K562 (cell line): Measurements from ENCODE around the gene BMPER. TPM values are rescaled to one million over a fixed set of nuclear protein-coding genes. Genes with fewer than 3 reads are reported as not detected.

Source experiments
- ATAC-seq: fragments of 200-7000 bp; cut with Tn5 transposase; 3 replicates; pipeline ENCODE4 v1.9.1; 2020; ENCODE audit warnings: moderate library complexity
- BruUV-seq: library from RNA; stranded (reverse); fragments of 400-500 nt; replicated peaks from 2 replicates; lab custom pipeline; 2021; lab: Mats Ljungman, UMichigan
- CTCF ChIA-PET: fragments of 300-600 bp; formaldehyde crosslinking; extraction: SDS; loops from one replicate; lab custom pipeline; 2021; ENCODE audit warnings: low intra/inter-chr PET ratio; lab: Yijun Ruan, JAX
- POLR2A ChIA-PET: fragments of 300-600, 350-650 bp; sonication (Branson Sonifier 250); formaldehyde crosslinking; extraction: SDS; loops from one replicate; lab custom pipeline; 2021; ENCODE audit warnings: antibody characterized with exemption, inconsistent platforms; lab: Yijun Ruan, JAX
- DNase-seq, 4 experiments: peaks; one replicate each; pipeline versions ENCODE4 v3.0.0 to v3.0.0-alpha.2; 2011 to 2018; ENCODE audit warnings: low spot score in 3 of 4, mixed read lengths in 3 of 4; ENCODE audit errors: extremely low read depth in 1 of 4
- FAIRE-seq: peaks from 2 replicates; lab custom pipeline; 2011; peaks lifted over from hg19 to GRCh38; lab: Jason Lieb, UNC
- H2AFZ ChIP-seq: 2 replicates; pipeline ENCODE4 v1.6.0; 2011; ENCODE audit warnings: low read depth, low read length, control low read depth, inconsistent platforms
- H3K27ac ChIP-seq: fragments of 200-600 bp; 3 replicates; pipeline ENCODE4 v1.8.0; 2011; ENCODE audit warnings: low read depth, mild to moderate bottlenecking, control low read depth, inconsistent platforms, low read length, moderate library complexity, mixed read lengths; ENCODE audit errors: extremely low read depth
- H3K27me3 ChIP-seq, 2 experiments: fragments of 300-600 bp in 1 of 2; 2 replicates in 1 of 2; 3 replicates in 1 of 2; pipeline versions ENCODE4 v1.6.0 to v1.8.0; 2011; ENCODE audit warnings: inconsistent platforms in 2 of 2, low read length in 2 of 2, mild to moderate bottlenecking in 1 of 2, mixed read lengths in 1 of 2, moderate library complexity in 1 of 2; ENCODE audit not compliant: control insufficient read depth in 2 of 2, insufficient read depth in 2 of 2
- H3K36me3 ChIP-seq: fragments of 300-600 bp; 3 replicates; pipeline ENCODE4 v1.8.0; 2011; ENCODE audit warnings: mild to moderate bottlenecking, low read length, inconsistent platforms; ENCODE audit not compliant: control insufficient read depth, insufficient read depth
- H3K4me1 ChIP-seq, 2 experiments: fragments of 200-600 bp in 1 of 2; replicated peaks in 1 of 2; 2 replicates in 1 of 2; 3 replicates in 1 of 2; pipeline versions ENCODE4 v1.5.1 to v1.8.0; 2011; ENCODE audit warnings: inconsistent platforms in 2 of 2, low read length in 2 of 2, mild to moderate bottlenecking in 1 of 2, mixed read lengths in 1 of 2, moderate library complexity in 1 of 2; ENCODE audit not compliant: control insufficient read depth in 2 of 2, insufficient read depth in 2 of 2
- H3K4me2 ChIP-seq: 2 replicates; pipeline ENCODE4 v1.6.1; 2011; ENCODE audit warnings: low read length, control low read depth, inconsistent platforms, mixed read lengths; ENCODE audit not compliant: insufficient read depth
- H3K4me3 ChIP-seq: fragments of 200-600 bp; sonication (generic), shearing (Covaris generic); 2 replicates; pipeline ENCODE4 v1.5.1; 2016; ENCODE audit warnings: control low read depth, inconsistent platforms
- H3K79me2 ChIP-seq: fragments of 200-600 bp; 3 replicates; pipeline ENCODE4 v1.8.0; 2011; ENCODE audit warnings: low read length, inconsistent platforms; ENCODE audit not compliant: control insufficient read depth, insufficient read depth
- H3K9ac ChIP-seq, 2 experiments: 2 replicates each; pipeline versions ENCODE4 v1.6.0 to v1.6.1; 2011; ENCODE audit warnings: low read depth in 2 of 2, low read length in 2 of 2, control low read depth in 1 of 2, inconsistent platforms in 1 of 2, mild to moderate bottlenecking in 1 of 2, mixed read lengths in 1 of 2; ENCODE audit not compliant: insufficient read depth in 1 of 2
- H3K9me1 ChIP-seq: one replicate; pipeline ENCODE4 v1.6.0; 2011; ENCODE audit warnings: inconsistent platforms, mild to moderate bottlenecking, low read length, moderate library complexity; ENCODE audit not compliant: control insufficient read depth, insufficient read depth
- H3K9me3 ChIP-seq: replicated peaks from 2 replicates; pipeline ENCODE4 v1.5.1; 2011; ENCODE audit warnings: low read depth, low read length, inconsistent platforms; ENCODE audit not compliant: control insufficient read depth, insufficient read depth
- H4K20me1 ChIP-seq: replicated peaks from 2 replicates; pipeline ENCODE4 v1.6.1; 2011; ENCODE audit warnings: low read length, inconsistent platforms, mixed read lengths; ENCODE audit not compliant: control insufficient read depth, insufficient read depth
- ARID4B ChIP-seq: sonication (generic); formaldehyde crosslinking; IDR thresholded peaks from 2 replicates; pipeline ENCODE4 v1.8.0; 2022; ENCODE audit warnings: mild to moderate bottlenecking, missing genetic modification reagents
- CBFA2T2 ChIP-seq: fragments of 450-650 bp; conservative IDR thresholded peaks from 2 replicates; pipeline ENCODE4 v1.6.1; 2017; ENCODE audit warnings: mild to moderate bottlenecking
- FOXP1 ChIP-seq: sonication (generic); formaldehyde crosslinking; IDR thresholded peaks from 2 replicates; pipeline ENCODE4 v1.8.0; 2022; ENCODE audit warnings: mild to moderate bottlenecking, missing genetic modification reagents
- GATAD2A ChIP-seq: fragments of 450-650 bp; IDR thresholded peaks from 2 replicates; pipeline ENCODE4 v1.6.1; 2017
- GTF2B ChIP-seq: IDR thresholded peaks from 2 replicates; pipeline ENCODE4 v1.6.1; 2011; ENCODE audit not compliant: insufficient read length; ENCODE audit errors: extremely low read depth
- HMG20B ChIP-seq: fragments of 250-450 bp; sonication (Bioruptor Pico); IDR thresholded peaks from 2 replicates; pipeline ENCODE4 v1.5.0; 2021; ENCODE audit warnings: mild to moderate bottlenecking
- KAT2B ChIP-seq: IDR thresholded peaks from one replicate; pipeline ENCODE4 v1.6.1; 2012; ENCODE audit warnings: low read depth, mild to moderate bottlenecking, control low read depth, inconsistent platforms, low read length, moderate library complexity
- L3MBTL2 ChIP-seq: fragments of 450-650 bp; IDR thresholded peaks from 2 replicates; pipeline ENCODE4 v1.6.1; 2016; ENCODE audit warnings: mild to moderate bottlenecking, moderate library complexity
- NCOA4 ChIP-seq: fragments of 450-650 bp; IDR thresholded peaks from 2 replicates; pipeline ENCODE4 v1.6.1; 2018; ENCODE audit warnings: mild to moderate bottlenecking; ENCODE audit not compliant: partially characterized antibody
- SMAD4 ChIP-seq: fragments of 250-450 bp; sonication (Bioruptor Pico); conservative IDR thresholded peaks from 2 replicates; pipeline ENCODE4 v1.8.0; 2021; ENCODE audit warnings: inconsistent platforms, mild to moderate bottlenecking, moderate library complexity
- SRSF3 ChIP-seq: fragments of 200-400 bp; formaldehyde crosslinking; IDR thresholded peaks from 2 replicates; pipeline ENCODE4 v1.6.1; 2016; ENCODE audit warnings: mild to moderate bottlenecking, low read length, moderate library complexity; ENCODE audit not compliant: insufficient read depth
- TEAD1 ChIP-seq, 2 experiments: fragments of 450-650 bp in 1 of 2; sonication (generic) in 1 of 2; formaldehyde crosslinking; IDR thresholded peaks; 2 replicates each; pipeline versions ENCODE4 v1.4.0 to v1.8.0; 2020 to 2022; ENCODE audit warnings: mild to moderate bottlenecking in 2 of 2, missing genetic modification reagents in 1 of 2
- TEAD4 ChIP-seq, 2 experiments: sonication (generic) in 1 of 2; formaldehyde crosslinking in 1 of 2; IDR thresholded peaks; 2 replicates each; pipeline versions ENCODE4 v1.6.1 to v1.8.0; 2012 to 2022; ENCODE audit warnings: borderline replicate concordance in 1 of 2, inconsistent platforms in 1 of 2, low read length in 1 of 2, mild to moderate bottlenecking in 1 of 2, missing genetic modification reagents in 1 of 2
- TGIF2 ChIP-seq: sonication (generic); formaldehyde crosslinking; IDR thresholded peaks from 2 replicates; pipeline ENCODE4 v1.8.1; 2022; ENCODE audit warnings: mild to moderate bottlenecking, missing genetic modification reagents, moderate library complexity
- ZBTB7A ChIP-seq: IDR thresholded peaks from 2 replicates; pipeline ENCODE4 v1.6.1; 2011; ENCODE audit warnings: low read depth, mild to moderate bottlenecking, low read length, moderate library complexity, borderline replicate concordance; ENCODE audit not compliant: control insufficient read depth
- ZFPM2 ChIP-seq: fragments of 250-450 bp; sonication (Bioruptor Pico); IDR thresholded peaks from 2 replicates; pipeline ENCODE4 v1.5.1; 2022; ENCODE audit warnings: mild to moderate bottlenecking
- ZNF217 ChIP-seq: sonication (generic); formaldehyde crosslinking; IDR thresholded peaks from 2 replicates; pipeline ENCODE4 v1.8.0; 2022; ENCODE audit warnings: mild to moderate bottlenecking, missing genetic modification reagents
- ZNF274 ChIP-seq: IDR thresholded peaks from 2 replicates; pipeline ENCODE4 v1.6.1; 2011; ENCODE audit warnings: low read depth, mild to moderate bottlenecking, low read length, moderate library complexity, borderline replicate concordance
- WGBS: fragments of 100-300 bp; shearing (Covaris generic); methylation state at CpG from one replicate; pipeline ENCODE4 v1.1.6; 2016; ENCODE audit warnings: low coverage, mixed read lengths; ENCODE audit not compliant: insufficient coverage; ENCODE audit errors: missing lambda C conversion rate; 5-methylcytosine and 5-hydroxymethylcytosine counted together
- in situ Hi-C: fragments of 300-500 bp; cut with MboI; formaldehyde crosslinking; loops from 4 replicates; pipeline ENCODE4 v1.15.0; 2018; ENCODE audit warnings: inconsistent platforms, mixed read lengths
- intact Hi-C: fragments of 100-400 bp; cut with micrococcal nuclease; formaldehyde crosslinking; loops from 2 replicates; pipeline ENCODE4 v1.14.2; 2022
- polyA plus RNA-seq, 8 experiments: library from polyadenylated mRNA; depleted of rRNA in 4 of 8; stranded (reverse) in 5 of 8; unstranded in 3 of 8; fragments of >200 nt; fragmentation: Nextera tagmentation in 2 of 8; fragmentation: Illumina TruSeq in 1 of 8; extraction: Ambion mirVana in 2 of 8; extraction: Trizol in 1 of 8; gene quantifications; 2 replicates each; pipeline versions ENCODE4 v1.2.1 to v1.2.3, GENCODE V29; 2011 to 2014; ENCODE audit warnings: inconsistent platforms in 1 of 8, missing spikeins in 1 of 8
- total RNA-seq, 7 experiments: library from RNA; depleted of rRNA in 6 of 7; stranded (reverse); fragments of >200 nt in 6 of 7; fragmentation: Illumina TruSeq in 2 of 7; extraction: Trizol in 2 of 7; gene quantifications; 2 replicates each; pipeline versions ENCODE4 v1.2.1 to v1.2.3, GENCODE V29; 2011 to 2021; ENCODE audit warnings: low replicate concordance in 1 of 7

BMPER gene
- total and polyA plus RNA-seq, 9 of the 15 experiments (the other 6 are each of a cell fraction or from before 2014, with no cell fraction given), result not detected

- in situ Hi-C loops, result no loop called here
- H3K27ac ChIP-seq, result no peak overlapping the region
- no peaks in the 10 kb centered on the region for H3K9me1 ChIP-seq
- H3K4me2 ChIP-seq, result peak overlapping the region; percentile 28; the same call in 1 of the 2 replicates
- no peaks in the 10 kb centered on the region for H4K20me1 ChIP-seq
- H3K36me3 ChIP-seq, result no peaks in the 10 kb centered on the region
- no peaks in the 10 kb centered on the region for H3K27me3 ChIP-seq
- ATAC-seq (peak; percentile 98), FAIRE-seq (peak; percentile 63), DNase-seq (peak; percentile 55 to 69 (median 62))
- H3K4me3 ChIP-seq, result no peak overlapping the region
- intact Hi-C loops, result loop anchor here (2.0 to 10.0 kb wide), 2 partner anchors 138 to 710 kb away; no protein-coding TSS in a partner anchor
- peak overlapping the region; percentile 70 for H2AFZ ChIP-seq
- BruUV-seq, result no TSS peak
- ChIA-PET POLR2A (no interaction called here), CTCF (no interaction called here)
- no peaks in the 10 kb centered on the region for H3K79me2 ChIP-seq
- no peaks in the 10 kb centered on the region for H3K4me1 ChIP-seq
- under 1% methylated on average over 17 of the region's 17 CpGs for WGBS
- no peak overlapping the region for H3K9ac ChIP-seq
- H3K9me3 ChIP-seq, result no peaks in the 10 kb centered on the region
- TF ChIP-seq GTF2B, result no peak
- no peak for TF ChIP-seq ZNF274
- no peak for TF ChIP-seq ARID4B (CRISPR knock-in tag)
- no peak for TF ChIP-seq TGIF2 (CRISPR knock-in tag)
- no peak for TF ChIP-seq TEAD1 (CRISPR knock-in tag; IDR thresholded peaks at IDR 0.05)
- TF ChIP-seq CBFA2T2, result no peak
- TF ChIP-seq NCOA4, result no peak
- TF ChIP-seq L3MBTL2, result peak; percentile 59; the same call in 1 of the 2 replicates
- peak; percentile 90 for TF ChIP-seq SMAD4 (CRISPR knock-in tag)
- TF ChIP-seq ZFPM2 (CRISPR knock-in tag), result no peak
- no peak for TF ChIP-seq ZBTB7A
- no peak for TF ChIP-seq GATAD2A
- TF ChIP-seq HMG20B (CRISPR knock-in tag), result no peak
- no peak for TF ChIP-seq KAT2B
- no peak for TF ChIP-seq ZNF217
- TF ChIP-seq SRSF3, result no peak
- TF ChIP-seq FOXP1 (CRISPR knock-in tag), result no peak
- TF ChIP-seq TEAD4 (IDR thresholded peaks at IDR 0.05; ENCODE audit: low read length), result no peak
- no peak for TF ChIP-seq TEAD4 (CRISPR knock-in tag; IDR thresholded peaks at IDR 0.05; ENCODE audit: borderline replicate concordance)
Measured at GRCh38 chr7:33895025-33895804, 10.1 kb upstream of the BMPER start.
